ENCODE data around the gene IPP. TPM values are rescaled to one million over a fixed set of nuclear protein-coding genes. Genes with fewer than 3 reads are reported as not detected.
"Not testable (repeated sequence)": the region's sequence is repeated elsewhere in the genome, so short reads cannot be mapped to it uniquely, and the experiment has no call there.

The IPP gene
- total RNA-seq, 1 donor from 2014 or later: 13.9 TPM

DNA sequence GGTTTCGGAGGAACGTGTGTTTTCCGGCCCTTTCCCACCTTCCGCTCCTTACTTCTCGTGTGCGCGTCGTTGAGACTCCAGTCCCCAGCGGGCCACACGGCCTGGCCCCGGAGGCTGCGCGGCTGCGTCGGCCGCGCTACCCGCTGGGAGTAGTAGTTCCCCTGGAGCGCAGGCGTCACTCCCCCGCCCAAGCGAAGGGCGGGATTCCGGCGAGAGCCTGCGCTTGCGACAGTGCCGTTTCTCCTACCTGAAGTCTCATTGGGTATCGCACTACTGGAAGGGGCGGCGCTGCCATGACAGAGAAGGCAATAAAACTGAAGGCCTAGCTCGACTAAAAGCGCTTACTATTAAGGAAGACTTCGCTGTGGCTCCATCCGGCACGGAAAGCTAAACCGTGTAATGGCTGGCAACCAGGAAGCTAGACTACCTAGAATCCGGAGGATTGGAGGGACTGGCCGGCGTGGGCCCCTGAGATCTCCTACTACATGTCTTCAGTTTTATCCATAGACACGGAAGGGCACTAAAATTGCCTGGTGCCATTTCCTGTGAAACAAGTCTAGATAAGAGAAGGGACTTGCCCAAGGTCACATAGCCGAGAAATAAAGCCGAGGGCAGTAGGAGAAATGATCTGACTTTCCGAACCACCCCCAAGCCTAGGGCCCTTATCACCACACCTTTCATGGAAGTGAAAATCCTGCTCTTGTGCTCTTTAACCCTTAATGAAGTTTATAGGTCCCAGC lies 63.3 kb downstream of the IPP start:
- intact Hi-C loops (cut with DNase I): loop anchor here (5.0 kb wide), 1 partner anchor 100 kb away; no protein-coding TSS in a partner anchor
- peak; percentile 95 for ATAC-seq (ENCODE audit: poor library complexity)
- DNase-seq: peak; percentile 99

DNA sequence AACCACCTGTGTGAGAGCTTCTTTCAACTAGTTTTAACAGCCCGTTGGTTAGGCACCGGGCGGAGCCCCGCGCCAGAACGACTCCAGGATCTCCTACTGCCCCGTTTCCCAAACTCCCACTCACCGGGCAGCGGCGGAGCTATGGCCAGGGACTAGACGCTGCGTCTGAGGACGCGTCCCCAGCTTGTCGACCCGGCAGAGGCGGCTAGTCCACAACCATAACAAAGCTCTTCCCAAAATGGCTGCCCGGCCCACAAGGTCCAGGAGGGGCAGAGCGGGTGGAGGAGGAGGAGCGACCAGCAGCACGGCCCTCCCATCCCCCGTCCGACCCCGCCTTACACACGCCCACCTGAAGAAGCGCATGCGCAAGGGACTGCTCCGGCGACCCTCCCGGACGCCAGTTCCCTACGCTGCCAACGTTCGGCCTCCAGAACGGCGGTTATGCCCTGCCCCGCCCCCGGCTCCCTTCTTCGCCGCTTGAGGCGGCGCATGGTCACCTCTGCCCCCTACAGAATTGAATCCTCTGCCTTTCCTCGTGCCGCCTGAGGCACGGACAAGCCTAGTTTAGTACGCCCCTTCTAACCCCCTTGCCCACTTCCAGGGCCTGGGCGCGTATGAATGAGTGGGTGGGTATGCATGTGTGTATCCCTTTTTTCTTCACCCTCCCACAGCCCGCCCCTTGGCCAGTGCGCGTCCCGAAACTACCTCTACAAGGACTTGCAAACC lies 64.0 kb downstream of the IPP start, which contains the start of gene GPBP1L1:
Gene GPBP1L1 (minus strand): TSS at position 246 of the 726 bp plus-strand sequence. CDS start 27,446 bp downstream, outside the sequence.
- ATAC-seq (ENCODE audit: poor library complexity) (peak; percentile 91), DNase-seq (peak; percentile 98)
- intact Hi-C loops (cut with DNase I): loop anchor here (5.0 kb wide), 1 partner anchor 99 kb away; no protein-coding TSS in a partner anchor

DNA sequence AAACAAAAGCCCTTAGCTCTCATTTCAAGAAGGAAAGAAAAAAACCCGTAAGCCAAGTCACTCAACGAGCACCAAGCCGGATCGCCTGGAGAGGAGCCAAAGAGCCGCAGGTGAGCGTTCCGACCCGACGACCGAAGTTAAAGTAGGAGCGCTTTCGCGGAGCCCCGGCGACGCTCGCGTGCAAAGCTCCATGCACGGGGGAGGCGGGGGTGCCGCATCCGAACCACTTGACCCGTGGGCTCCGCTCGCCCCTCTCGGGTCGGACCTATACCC lies 64.5 kb downstream of the IPP start:
- ATAC-seq (ENCODE audit: poor library complexity): peak; percentile 2
- intact Hi-C loops (cut with DNase I): loop anchor here (5.0 kb wide), 1 partner anchor 99 kb away; no protein-coding TSS in a partner anchor
- DNase-seq: peak; percentile 79

DNA sequence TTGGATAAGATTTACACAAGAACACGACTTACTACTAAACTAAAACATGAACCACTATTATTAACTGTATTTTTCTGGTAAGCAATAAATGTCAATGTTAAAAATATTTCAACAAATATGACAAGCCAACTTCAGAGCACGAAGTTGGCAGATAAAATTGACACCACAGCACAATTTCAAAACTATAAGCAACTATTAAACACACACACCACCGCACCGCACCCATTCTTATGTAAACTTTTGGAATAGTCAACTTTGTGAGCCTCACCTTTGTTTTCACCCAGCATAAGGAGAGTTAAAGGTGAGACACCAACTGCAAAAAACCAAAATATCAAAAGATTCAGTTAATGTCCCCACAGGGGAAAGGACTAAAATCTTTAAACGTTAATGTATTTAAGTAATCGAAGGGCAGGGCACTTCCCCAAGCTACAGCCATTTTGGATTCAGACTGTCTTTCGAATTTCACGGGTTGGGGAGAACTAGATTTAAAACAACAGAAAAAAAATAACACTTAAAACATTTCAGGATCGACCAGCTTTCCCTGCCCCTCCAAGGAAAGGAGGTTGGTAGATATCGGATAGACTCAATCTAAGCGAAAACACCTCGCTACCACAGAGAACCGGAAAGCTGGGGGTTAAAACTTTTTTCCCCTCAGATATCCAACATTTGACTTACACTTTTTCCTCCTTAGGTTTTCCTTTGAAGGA lies 65.0 kb downstream of the IPP start:
- no peak for ATAC-seq (ENCODE audit: poor library complexity)
- DNase-seq: no peak
- intact Hi-C loops (cut with DNase I): loop anchor here (5.0 kb wide), 1 partner anchor 98 kb away; no protein-coding TSS in a partner anchor

DNA sequence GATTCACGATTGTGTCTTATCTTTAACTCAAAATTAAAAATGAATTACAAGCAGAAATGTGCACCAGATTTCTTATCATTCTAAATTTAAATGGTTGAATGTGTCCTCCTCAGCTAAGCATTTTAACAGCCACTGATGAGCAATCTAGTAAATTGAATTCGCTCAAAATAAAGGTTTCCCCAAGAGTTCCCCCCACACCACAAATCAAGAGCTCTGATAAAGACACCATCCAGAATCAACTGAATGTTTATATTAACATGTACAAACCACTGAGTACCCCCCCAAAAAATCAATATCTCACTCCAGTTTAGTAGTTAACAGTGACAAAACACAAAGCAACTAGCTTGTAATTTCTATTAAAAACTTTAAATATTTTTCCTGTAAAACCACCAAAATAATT lies 66.1 kb downstream of the IPP start:
- ATAC-seq (ENCODE audit: poor library complexity) (no peak), DNase-seq (no peak)
- intact Hi-C loops (cut with DNase I): no loop called here

DNA sequence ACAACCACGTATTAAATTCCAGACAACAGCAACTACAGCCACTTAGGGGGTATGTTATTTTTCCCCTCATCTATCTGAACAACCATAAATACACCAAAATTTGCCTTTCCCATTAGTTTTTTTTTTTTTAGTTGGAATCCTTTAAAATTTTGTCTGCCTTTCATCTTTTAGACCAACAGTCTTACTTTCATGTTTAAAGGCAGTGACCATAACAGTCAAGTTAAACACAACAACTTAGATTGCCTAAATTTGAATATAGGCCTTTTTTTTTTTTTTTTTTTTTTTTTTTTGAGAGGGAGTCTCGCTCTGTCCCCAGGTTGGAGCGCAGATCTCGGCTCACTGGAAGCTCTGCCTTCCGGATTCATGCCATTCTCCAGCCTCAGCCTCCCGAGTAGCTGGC lies 67.5 kb downstream of the IPP start:
- intact Hi-C loops (cut with DNase I): no loop called here
- no peak for DNase-seq

DNA sequence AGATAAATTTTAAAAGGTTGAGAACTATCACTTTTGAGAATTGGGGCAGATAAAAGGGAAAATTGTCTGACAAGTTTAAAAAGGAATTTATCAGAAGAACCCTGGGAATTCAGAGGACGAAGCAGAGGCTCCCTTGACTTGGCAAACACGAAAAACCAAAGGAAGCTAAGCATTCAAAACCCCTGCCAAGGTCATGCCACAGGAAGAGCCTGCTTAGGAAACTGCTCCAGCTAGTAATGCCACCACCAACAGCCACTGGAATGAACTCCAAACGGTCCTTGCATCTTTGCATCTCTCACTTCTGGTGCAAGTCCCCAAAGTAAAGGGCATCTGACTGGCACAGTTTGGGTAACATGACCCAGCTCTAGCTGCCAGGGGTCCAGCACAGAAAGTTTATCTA lies 71.3 kb downstream of the IPP start:
- ATAC-seq (ENCODE audit: poor library complexity): peak; percentile 47
- no peak for DNase-seq
- intact Hi-C loops (cut with DNase I): no loop called here

More for the DNA sequence above, 67.5 kb downstream of the IPP start:
- ATAC-seq (ENCODE audit: poor library complexity): no peak

DNA sequence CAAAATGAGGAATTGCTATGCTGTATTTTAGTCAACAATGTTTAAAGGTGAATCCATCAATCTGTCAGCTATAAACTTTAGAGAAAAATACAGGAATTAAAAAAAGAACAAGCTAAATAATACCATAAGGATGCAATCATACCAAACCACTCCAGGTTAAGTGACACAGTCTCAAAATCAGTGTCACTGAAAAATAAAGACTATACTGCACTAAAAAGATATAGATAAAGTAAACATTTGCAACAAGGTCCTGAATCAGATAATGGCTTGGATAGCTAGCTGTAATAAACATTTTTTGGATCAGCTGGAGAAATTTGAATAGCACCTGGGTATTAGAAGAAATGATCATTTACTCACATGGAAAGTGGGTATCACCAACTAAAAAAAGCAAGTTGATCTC lies 72.0 kb downstream of the IPP start:
- ATAC-seq (ENCODE audit: poor library complexity): no peak
- intact Hi-C loops (cut with DNase I): no loop called here

DNA sequence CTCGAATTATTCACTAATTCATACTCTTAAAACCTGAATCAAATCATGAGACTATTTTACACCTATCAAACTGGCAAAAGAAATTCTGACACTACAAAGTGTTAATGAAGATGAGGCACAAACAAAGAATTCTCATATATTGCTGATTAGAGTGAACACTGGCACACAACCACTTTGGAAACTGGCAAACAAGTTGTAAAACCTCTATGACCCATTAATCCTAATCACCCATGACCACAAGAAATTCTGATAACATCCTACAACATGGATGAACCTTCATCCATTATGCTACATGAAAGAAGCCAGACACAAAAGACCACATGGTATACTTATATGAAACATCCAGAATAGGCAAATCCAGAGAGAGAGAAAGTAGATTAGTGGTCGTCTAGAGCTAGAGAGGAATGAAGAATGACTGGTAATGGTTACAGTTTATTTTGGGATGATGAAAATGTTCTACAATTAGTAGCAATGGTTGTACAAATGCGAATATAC lies 72.7 kb downstream of the IPP start:
- intact Hi-C loops (cut with DNase I): no loop called here
- no peak for ATAC-seq (ENCODE audit: poor library complexity)
- no peak for DNase-seq

More for the DNA sequence above, 72.0 kb downstream of the IPP start:
- no peak for DNase-seq

DNA sequence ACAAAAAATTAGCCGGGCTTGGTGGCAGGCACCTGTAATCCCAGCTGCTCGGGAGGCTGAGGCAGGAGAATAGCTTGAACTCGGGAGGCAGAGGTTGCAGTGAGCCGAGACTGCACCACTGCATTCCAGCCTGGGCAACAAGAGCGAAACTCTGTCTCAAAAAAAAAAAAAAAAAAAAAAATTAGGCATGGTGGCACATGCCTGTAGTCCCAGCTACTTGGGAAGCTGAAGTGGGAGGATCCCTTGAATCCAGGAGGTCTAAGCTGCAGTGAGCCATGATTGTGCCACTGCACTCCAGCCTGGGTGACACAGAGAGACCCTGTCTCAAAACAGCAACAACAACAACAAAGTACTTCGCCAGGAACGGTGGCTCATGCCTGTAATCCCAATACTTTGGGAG lies 73.9 kb downstream of the IPP start:
- ATAC-seq (ENCODE audit: poor library complexity); intact Hi-C loops (cut with DNase I); DNase-seq: not testable (repeated sequence)

DNA sequence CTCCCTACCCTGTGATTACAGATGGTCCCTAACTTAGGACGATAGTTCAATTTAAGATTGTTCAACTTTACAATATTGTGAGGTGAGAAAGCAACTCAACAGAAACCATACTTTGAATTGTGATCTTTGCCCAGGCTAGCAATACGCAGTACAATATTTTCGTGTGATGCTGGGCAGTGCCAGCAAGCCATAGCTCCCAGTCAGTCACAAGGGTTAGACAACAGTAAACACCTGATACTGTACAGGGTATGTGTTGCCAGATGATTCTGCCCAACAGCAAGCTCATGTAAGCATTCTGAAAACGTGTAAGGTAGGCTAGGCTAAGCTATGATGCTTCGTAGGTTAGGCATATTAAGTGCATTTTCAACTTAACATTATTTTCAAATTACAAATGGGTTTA lies 76.0 kb downstream of the IPP start:
- intact Hi-C loops (cut with DNase I): no loop called here
- ATAC-seq (ENCODE audit: poor library complexity) (peak; percentile 74), DNase-seq (no peak)

DNA sequence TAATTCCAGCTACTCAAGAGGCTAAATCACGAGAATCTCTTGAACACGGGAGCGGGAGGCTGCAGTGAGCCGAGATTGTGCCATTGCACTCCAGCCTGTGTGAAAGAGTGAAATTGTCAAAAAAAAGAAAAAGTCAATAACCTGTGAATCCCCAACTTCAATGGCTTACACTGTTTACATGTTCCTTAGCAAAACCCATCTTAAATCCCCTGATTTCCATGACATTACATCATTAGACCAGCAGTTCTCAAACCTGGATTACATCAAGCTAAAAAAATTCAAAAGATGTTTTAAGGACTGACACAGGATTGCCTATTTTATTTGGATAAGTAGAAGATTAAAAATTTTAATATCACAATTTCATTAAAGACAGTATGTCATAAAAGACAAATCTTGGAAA lies 76.5 kb downstream of the IPP start:
- ATAC-seq (ENCODE audit: poor library complexity) (no peak), DNase-seq (no peak)
- intact Hi-C loops (cut with DNase I): no loop called here

DNA sequence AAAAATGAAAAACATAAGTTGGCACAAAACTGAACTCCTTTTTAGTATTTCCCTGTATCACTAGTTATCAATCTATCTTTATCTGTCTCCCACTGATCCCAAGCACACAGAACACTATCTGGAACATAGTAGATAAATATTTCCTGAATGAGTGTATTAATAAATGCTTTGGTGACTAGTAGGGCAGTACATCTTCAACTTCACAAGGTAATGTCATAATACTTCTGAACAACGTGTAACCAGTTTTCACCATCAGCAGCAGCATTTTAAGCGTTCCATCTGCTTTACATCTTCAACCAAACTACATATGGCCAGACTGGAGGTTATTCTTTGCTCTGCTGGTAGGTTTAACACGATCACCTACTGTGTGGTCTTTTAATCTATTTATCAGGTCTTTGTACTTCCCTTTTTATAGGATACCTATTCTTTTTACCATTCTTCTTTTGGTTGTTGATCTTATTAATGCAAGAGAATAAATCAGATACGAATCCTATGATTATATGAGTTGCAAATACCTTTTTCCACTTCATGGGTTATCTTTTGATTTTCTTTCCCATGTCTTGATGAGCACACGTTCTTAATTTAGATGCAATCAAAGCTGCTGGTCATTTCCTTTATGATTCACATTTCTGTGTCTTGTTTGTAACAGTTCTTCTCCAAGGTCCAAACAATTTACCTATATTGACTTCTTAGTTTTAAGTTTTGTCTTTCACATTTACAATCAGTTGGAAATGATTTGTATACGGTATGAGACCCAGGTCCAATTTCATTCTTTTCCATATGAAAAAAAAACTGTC lies 80.4 kb downstream of the IPP start:
- no peak for DNase-seq
- no peak for ATAC-seq (ENCODE audit: poor library complexity)

DNA sequence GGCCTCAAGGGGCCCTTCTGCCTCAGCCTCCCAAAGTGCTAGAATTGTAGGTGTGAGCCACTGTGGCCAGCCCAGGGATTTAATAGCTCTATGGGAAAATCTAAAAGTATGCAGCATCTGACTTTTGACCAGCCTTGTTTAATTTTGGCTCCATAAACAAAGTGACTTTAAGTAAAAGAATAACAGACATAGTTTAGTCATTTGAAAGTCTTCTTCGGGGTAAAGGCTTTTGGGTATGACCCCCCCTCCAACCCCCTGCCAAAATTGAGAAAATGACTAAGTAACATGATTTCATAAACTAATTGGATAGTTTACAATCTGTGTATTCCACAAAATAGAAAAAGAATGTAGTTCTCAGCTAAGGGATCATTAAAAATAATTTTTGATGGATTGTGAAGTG lies 81.1 kb downstream of the IPP start:
- DNase-seq: no peak
- intact Hi-C loops (cut with DNase I): no loop called here
- no peak for ATAC-seq (ENCODE audit: poor library complexity)

More for the DNA sequence above, 80.4 kb downstream of the IPP start:
- intact Hi-C loops (cut with DNase I): no loop called here

DNA sequence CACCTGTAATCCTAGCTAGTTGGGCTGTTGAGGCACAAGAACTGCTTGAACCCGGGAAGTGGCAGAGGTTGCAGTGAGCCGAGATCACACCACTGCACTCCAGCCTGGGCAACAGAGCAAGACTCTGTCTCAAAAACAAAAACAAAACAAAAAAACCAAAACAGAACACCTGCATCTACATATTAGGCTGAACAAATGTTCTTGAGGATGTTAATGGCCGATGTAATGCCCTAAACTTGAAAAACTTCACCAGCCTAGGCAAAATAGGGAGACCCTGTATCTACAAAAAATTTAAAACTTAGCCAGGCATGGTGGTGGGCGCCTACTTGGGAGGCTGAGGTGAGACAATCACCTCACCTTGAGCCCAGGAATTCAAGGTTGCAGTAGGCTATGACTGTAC lies 81.9 kb downstream of the IPP start:
- intact Hi-C loops (cut with DNase I): no loop called here
- no peak for ATAC-seq (ENCODE audit: poor library complexity)
- no peak for DNase-seq

DNA sequence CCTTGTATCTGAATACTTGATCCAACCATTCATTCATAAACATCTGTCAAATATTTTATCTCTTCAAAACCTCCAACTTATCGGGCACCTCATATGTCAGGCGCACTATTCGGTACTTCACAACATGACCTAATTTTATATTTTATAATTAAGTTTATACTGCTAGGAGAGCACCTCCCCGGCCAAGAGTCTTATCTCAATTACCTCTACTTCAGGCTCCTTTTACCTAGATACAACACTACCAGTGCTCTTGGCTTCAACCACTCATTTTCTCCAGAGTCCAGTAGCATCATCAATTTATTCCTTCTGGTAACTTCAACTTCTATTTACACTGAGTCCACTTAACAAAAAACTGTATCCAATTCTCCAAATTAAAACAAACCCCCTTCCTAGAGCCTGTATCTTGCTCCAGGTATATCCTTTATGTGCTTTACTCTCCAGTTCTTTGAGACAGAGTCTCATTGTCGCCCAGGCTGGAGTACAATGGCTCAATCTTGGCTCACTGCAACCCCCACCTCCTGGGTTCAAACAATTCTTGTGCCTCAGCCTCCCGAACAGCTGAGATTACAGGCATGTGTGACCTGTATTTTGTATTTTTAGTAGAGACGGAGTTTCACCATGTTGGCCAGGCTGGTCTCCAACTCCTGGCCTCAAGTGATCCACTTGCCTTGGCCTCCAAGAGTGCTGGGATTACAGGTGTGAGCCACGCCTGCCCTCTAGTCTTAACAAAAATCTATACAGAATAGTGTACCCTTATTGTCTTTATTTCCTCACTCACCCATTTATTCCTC lies 82.9 kb downstream of the IPP start:
- DNase-seq (no peak), ATAC-seq (ENCODE audit: poor library complexity) (peak; percentile 49)
- intact Hi-C loops (cut with DNase I): no loop called here

DNA sequence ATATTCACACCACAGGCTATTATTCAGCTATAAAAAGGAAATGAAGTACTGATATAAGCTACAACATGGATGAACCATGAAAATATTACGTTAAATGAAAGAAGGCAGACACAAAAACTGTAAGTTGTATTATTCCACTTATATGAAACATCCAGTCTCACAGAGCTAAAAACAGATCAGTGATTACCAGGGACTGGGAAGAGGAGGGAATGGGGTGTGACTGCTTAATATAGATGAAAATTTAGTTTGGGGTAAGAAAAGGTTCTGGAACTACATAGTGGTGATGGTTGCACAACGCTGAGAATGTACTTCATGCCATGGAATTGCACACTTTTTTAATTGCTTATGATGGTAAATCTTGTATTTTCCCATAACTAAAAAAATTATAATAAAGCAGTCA lies 83.6 kb downstream of the IPP start:
- intact Hi-C loops (cut with DNase I): no loop called here
- DNase-seq: no peak
- ATAC-seq (ENCODE audit: poor library complexity): peak; percentile 56

DNA sequence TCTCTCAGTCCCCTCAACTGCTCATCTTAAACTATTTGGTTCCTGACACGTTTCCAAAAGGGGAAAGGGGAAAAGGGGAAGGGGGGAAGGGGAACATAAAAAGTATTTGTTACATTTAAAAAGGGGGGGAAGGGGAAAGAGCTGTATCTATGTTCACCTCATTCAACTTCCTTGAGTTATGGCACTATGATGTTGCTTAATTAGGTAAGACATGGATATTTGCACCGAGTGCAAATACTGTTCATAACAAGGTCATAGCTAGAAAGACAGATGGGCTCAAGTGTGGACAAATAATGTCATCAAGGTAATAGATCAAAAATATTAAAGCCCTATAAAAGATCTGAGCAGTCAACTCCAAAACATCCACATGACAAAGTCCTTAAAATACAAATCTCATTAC lies 90.1 kb downstream of the IPP start:
- no peak for ATAC-seq (ENCODE audit: poor library complexity)
- intact Hi-C loops (cut with DNase I): no loop called here

More for the DNA sequence above, 90.1 kb downstream of the IPP start:
- DNase-seq: no peak

All from Right ventricle myocardium superior (tissue), 1 donor.